H1 (cell line): ENCODE results near the gene ZFAND3. TPM values are rescaled to one million over a fixed set of nuclear protein-coding genes. Genes with fewer than 3 reads are reported as not detected.

Source experiments
- ATF3 ChIP-seq: IDR thresholded peaks from 2 replicates; pipeline ENCODE4 v1.6.1; 2011; ENCODE audit warnings: low read depth, mild to moderate bottlenecking, low read length; ENCODE audit not compliant: insufficient read depth
- NRF1 ChIP-seq: IDR thresholded peaks from 2 replicates; pipeline ENCODE4 v1.6.1; 2011; ENCODE audit warnings: mild to moderate bottlenecking, low read depth, low read length, improper control_type of control experiment
- POLR2AphosphoS5 ChIP-seq: IDR thresholded peaks from 2 replicates; pipeline ENCODE4 v1.6.1; 2011; ENCODE audit warnings: low read depth, low read length
- SP2 ChIP-seq: IDR thresholded peaks from 2 replicates; pipeline ENCODE4 v1.6.1; 2012; ENCODE audit warnings: mild to moderate bottlenecking, low read length, inconsistent platforms
- polyA plus RNA-seq, 7 experiments: library from polyadenylated mRNA; depleted of rRNA in 3 of 7; stranded (reverse) in 5 of 7; unstranded in 2 of 7; fragments of >200 nt in 5 of 7; fragments of 200-250 nt in 2 of 7; gene quantifications; 1 replicate in 5 of 7; 2 replicates in 1 of 7; 4 replicates in 1 of 7; pipeline versions ENCODE4 v1.2.1 to v1.2.3, GENCODE V29; 2011 to 2013; ENCODE audit warnings: missing spikeins in 2 of 7, mixed read lengths in 2 of 7
- total RNA-seq: library from RNA; stranded (reverse); fragmentation: NEBNext Ultra II Directional; extraction: Animal tissue kit (Norgen Biotek cat#: 25700); gene quantifications from 2 replicates; pipeline ENCODE4 v1.2.1, GENCODE V29; 2021

Gene ZFAND3
- total and polyA plus RNA-seq, 2 of the 8 experiments (the other 6 are each of a cell fraction or from before 2014, with no cell fraction given), result 13.0 to 51.3 TPM

- TF ChIP-seq NRF1 (no peak), POLR2AphosphoS5 (no peak), ATF3 (no peak), SP2 (no peak)
Measured at GRCh38 chr6:38115626-38116008, 296.1 kb downstream of the ZFAND3 start (continued).
